ENCODE measurements around the gene COL15A1. TPM values are rescaled to one million over a fixed set of nuclear protein-coding genes. Genes with fewer than 3 reads are reported as not detected.
A peak's percentile ranks its signal among the peaks of the same experiment; 100 is the strongest.

Gene COL15A1
- total RNA-seq, 4 donors from 2014 or later = 25.8 to 55.3 (median 36.0) TPM

DNA sequence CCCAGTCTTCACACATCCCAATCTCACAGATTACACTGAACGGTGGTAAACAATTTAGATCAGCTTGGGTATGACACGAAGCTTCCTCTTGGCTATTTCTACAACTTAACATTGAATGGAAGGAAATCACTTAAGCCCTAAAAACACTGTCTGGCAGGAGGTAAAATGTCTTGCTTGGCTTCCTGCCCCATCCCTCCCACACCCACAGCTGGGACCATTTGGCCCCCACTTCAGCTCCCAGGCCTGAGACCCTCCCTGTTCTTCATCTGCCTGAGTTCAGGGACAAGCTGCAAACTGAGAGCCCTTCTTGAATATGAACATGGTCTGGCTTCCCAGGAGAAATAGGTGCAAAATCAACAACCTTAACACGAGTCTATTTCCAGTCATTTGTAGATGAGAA, 3.4 kb upstream of the COL15A1 start:
- H3K9me3 ChIP-seq = no peaks in the 10 kb centered on the region
- H3K27ac ChIP-seq = no peak overlapping the region
- H3K4me1 ChIP-seq = peaks cover 0 to 34% (median 7%) of the 10 kb centered on the region in 4 donors
- no peak for DNase-seq (ENCODE audit: low spot score in 2 of 2)
- H3K36me3 ChIP-seq = no peaks in the 10 kb centered on the region
- 57 to 68% methylated on average over 3 of the region's 3 CpGs for WGBS, 2 donors
- H3K27me3 ChIP-seq = peaks cover 0 to 5% of the 10 kb centered on the region in 2 donors
- TF ChIP-seq POLR2A (IDR thresholded peaks at IDR 0.05) (no peak), EP300 (IDR thresholded peaks at IDR 0.05) (no peak)
- TF ChIP-seq, protein P1, sequence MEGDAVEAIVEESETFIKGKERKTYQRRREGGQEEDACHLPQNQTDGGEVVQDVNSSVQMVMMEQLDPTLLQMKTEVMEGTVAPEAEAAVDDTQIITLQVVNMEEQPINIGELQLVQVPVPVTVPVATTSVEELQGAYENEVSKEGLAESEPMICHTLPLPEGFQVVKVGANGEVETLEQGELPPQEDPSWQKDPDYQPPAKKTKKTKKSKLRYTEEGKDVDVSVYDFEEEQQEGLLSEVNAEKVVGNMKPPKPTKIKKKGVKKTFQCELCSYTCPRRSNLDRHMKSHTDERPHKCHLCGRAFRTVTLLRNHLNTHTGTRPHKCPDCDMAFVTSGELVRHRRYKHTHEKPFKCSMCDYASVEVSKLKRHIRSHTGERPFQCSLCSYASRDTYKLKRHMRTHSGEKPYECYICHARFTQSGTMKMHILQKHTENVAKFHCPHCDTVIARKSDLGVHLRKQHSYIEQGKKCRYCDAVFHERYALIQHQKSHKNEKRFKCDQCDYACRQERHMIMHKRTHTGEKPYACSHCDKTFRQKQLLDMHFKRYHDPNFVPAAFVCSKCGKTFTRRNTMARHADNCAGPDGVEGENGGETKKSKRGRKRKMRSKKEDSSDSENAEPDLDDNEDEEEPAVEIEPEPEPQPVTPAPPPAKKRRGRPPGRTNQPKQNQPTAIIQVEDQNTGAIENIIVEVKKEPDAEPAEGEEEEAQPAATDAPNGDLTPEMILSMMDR (IDR thresholded peaks at IDR 0.05) = no peak
- no peak overlapping the region for H3K4me3 ChIP-seq

DNA sequence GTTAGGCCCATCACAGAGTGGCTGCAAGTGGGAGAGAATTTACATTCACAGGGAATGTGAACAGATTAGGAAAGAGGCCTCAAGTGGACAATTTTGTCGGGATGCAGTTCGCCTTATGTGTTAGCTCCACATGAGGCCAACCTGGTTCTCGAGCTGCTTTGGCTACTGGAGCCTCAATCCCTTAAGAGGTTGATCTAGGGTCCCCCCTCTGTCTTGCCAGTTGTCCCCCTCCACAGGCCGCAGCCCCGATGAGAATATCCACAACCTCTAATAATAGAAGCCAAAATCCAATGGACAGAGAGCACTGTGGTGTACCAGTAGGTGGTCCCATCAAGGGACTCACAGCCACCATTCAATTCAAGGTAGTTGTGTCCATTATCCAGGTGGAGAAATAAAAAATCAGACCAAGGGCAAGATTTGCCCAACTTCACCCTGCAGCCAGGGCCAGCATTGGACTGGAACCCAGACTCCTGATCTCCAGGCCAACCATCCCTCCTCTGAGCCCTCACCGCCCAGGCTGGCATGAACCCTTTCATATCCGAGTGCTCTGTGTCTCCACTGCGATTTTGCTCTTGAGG, 1.7 kb upstream of the COL15A1 start:
- 85 to 87% methylated on average over 8 of the region's 8 CpGs for WGBS, 2 donors
- H3K27me3 ChIP-seq = peaks cover 0 to 15% of the 10 kb centered on the region in 2 donors
- H3K36me3 ChIP-seq = no peaks in the 10 kb centered on the region
- H3K9me3 ChIP-seq = no peaks in the 10 kb centered on the region
- DNase-seq (ENCODE audit: low spot score in 2 of 2) = no peak
- no peak for TF ChIP-seq EP300 (IDR thresholded peaks at IDR 0.05)
- no peak for TF ChIP-seq POLR2A (IDR thresholded peaks at IDR 0.05)
- TF ChIP-seq, protein P1 (IDR thresholded peaks at IDR 0.05) = no peak
- H3K27ac ChIP-seq = peak overlapping the region in 1 of 4 donors; percentile 87
- H3K4me1 ChIP-seq = peaks cover 0 to 46% (median 8%) of the 10 kb centered on the region in 4 donors
- H3K4me3 ChIP-seq = no peak overlapping the region

DNA sequence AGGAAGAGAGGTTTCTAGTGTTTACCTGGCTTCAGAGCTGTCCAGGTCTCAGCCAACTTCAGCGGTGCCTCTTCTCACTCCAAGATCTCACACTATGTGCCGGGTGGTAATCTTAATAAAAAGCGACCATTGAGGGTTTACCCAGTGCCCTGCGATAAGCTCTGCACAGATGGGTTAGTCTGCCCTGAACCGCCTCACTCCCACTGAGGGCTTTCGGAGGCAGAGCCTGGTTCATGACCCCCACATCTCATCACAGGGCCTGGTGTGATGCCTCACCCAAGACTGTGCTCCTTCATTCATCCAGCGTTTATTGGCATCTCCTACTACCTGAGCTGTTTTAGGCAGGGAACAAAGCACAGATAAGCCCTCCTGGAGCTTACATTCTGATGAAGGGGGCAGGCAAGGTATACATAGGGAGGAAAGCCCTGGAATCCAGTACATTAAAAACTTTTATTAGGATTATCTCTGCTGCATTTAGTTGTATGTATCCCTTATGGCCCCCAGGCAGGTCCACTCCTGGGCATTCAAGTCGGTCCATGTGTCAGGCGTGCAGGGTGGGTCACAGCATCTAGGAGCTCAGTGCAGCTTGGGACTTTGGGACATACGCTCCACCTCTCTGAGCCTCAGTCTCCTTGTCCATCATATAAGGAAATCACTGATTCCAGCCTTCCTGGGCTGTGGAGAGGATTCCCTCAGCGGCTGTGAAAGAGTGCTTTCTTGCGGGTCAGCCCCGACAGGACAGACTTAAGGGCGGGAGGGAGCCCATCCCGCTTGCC, 613 bp upstream of the COL15A1 start:
- Histone ChIP-seq H3K4me1 (peaks cover 0 to 46% (median 8%) of the 10 kb centered on the region in 4 donors), H3K27me3 (peaks cover 0 to 15% of the 10 kb centered on the region in 2 donors), H3K27ac (peak overlapping the region in 3 of 4 donors; percentile 61 to 87 (median 65)), H3K9me3 (no peaks in the 10 kb centered on the region), H3K36me3 (no peaks in the 10 kb centered on the region), H3K4me3 (peak overlapping the region; percentile 45 to 66 (median 54))
- DNase-seq (ENCODE audit: low spot score in 2 of 2) = no peak
- TF ChIP-seq EP300 (IDR thresholded peaks at IDR 0.05) = no peak
- 46 to 52% methylated on average over 14 to 15 of the region's 15 CpGs for WGBS, 2 donors

DNA sequence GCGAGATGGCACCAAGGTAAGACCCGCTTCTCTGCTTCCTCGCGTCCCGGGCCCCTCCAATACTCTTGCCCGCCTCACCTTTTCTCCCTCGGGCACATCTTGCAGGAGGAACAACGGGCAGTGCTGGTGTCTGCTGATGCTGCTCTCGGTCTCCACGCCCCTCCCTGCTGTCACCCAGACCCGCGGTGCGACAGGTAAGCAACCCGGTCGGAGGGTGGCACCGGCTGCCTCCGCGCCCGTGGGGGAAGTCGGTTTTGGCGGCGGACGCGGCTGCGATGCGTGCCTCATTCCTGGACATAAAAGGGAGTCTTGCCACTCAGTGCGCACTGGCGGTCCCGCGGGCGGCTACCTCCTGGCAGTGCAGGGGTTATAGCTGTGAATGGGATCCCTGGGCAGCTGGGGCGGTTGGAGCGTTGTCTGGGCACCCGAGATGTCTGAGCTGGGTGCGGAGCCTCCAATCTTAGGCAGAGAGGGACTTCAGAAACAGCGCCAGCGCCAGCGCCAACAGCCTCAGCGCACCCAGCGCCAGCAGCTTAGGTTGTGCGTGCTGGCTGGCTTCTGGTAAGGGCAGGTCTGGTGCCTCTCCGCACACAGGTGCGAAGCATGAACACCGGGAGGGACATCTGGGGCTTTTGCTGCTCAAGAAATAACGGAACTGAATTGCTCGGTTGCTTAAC, 488 bp downstream of the COL15A1 start:
- peak overlapping the region in 3 of 4 donors; percentile 61 to 87 (median 65) for H3K27ac ChIP-seq
- H3K4me3 ChIP-seq = peak overlapping the region; percentile 45 to 66 (median 54)
- peaks cover 0 to 15% of the 10 kb centered on the region in 2 donors for H3K27me3 ChIP-seq
- H3K9me3 ChIP-seq = no peaks in the 10 kb centered on the region
- H3K4me1 ChIP-seq = peaks cover 0 to 45% (median 8%) of the 10 kb centered on the region in 4 donors
- 1 to 2% methylated on average over 10 to 46 of the region's 46 CpGs for WGBS, 2 donors
- no peak for DNase-seq (ENCODE audit: low spot score in 2 of 2)
- H3K36me3 ChIP-seq = no peaks in the 10 kb centered on the region
- no peak for TF ChIP-seq EP300 (IDR thresholded peaks at IDR 0.05)
- TF ChIP-seq, protein P1 (IDR thresholded peaks at IDR 0.05) = peak in 1 of 5 experiments; percentile 1

DNA sequence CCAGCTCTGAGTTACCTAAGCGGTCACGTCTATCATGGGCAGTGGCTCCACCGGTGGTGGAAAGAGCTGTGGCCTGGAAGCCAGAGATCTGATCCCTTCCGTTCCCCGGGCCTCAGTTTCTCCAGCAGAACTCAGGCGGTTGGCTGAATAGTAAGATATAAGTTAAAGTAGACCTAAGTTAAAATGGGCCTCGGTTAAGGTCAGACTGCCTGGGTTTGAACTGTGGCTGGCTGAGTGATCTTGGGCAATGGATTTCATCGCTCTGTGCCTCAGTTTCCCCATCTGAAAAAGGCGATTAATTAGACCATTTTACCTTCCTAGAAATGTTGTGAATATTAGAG, 997 bp downstream of the COL15A1 start:
- H3K36me3 ChIP-seq = no peaks in the 10 kb centered on the region
- TF ChIP-seq EP300 (IDR thresholded peaks at IDR 0.05) (no peak), POLR2A (IDR thresholded peaks at IDR 0.05) (no peak)
- TF ChIP-seq, protein P1 (IDR thresholded peaks at IDR 0.05) = no peak
- H3K9me3 ChIP-seq = no peaks in the 10 kb centered on the region
- H3K27ac ChIP-seq = peak overlapping the region in 2 of 4 donors; percentile 61 to 87
- peaks cover 0 to 42% (median 8%) of the 10 kb centered on the region in 4 donors for H3K4me1 ChIP-seq
- 19 to 27% methylated on average over 9 of the region's 9 CpGs for WGBS, 2 donors
- peaks cover 0 to 15% of the 10 kb centered on the region in 2 donors for H3K27me3 ChIP-seq
- no peak for DNase-seq (ENCODE audit: low spot score in 2 of 2)
- peak overlapping the region; percentile 45 to 66 (median 54) for H3K4me3 ChIP-seq

Measured in tibial nerve (tissue), 4 donors.